Renal cortex interstitium (tissue), 11 donors: Measurements from ENCODE around the gene SDHB. TPM values are rescaled to one million over a fixed set of nuclear protein-coding genes. Genes with fewer than 3 reads are reported as not detected.

Experiments used
- DNase-seq, 11 donors: peaks; one replicate each; pipeline ENCODE4 v3.0.0-alpha.2; 2013; ENCODE audit warnings: low read depth in 9 of 11, low spot score in 4 of 11; ENCODE audit errors: extremely low read depth in 1 of 11
- polyA plus RNA-seq, 3 donors: library from polyadenylated mRNA; unstranded; fragments of 120-200 nt; gene quantifications; one replicate each; pipeline ENCODE4 v1.2.1, GENCODE V29; 2013; ENCODE audit not compliant: insufficient read length in 3 of 3

SDHB gene
- polyA plus RNA-seq, 3 donors: 128 to 170 (median 164) TPM

- DNase-seq: no peak
Measured at GRCh38 chr1:17027403-17027802, 26.4 kb downstream of the SDHB start.

DNA sequence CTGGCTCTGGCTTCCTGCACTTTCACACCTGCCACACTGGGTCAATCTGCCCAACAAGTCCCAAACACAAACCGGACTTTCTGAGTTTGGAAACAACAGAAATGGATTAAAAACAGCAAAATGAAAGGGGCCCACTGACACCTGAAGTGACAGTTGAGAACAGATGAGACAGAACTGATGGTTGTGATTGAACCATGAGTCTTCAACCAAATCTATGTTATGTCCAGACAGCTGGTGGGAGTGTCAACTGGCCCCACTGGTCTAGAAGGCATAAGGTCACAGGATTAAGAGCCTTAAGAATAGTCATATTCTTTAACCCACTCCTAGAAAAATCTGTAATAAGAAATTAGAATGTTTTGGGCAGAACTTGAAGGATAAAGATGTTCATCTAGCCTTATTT, 29.1 kb downstream of the SDHB start:
- no peak for DNase-seq

- no peak for DNase-seq
Measured at GRCh38 chr1:17023573-17023972, 30.3 kb downstream of the SDHB start.

- no peak for DNase-seq
Measured at GRCh38 chr1:17023102-17023501, 30.7 kb downstream of the SDHB start.

GRCh38 chr1:17021896-17022295, 31.9 kb downstream of the SDHB start:
- no peak for DNase-seq

GRCh38 chr1:17020502-17020901, 33.3 kb downstream of the SDHB start:
- DNase-seq: no peak

DNA sequence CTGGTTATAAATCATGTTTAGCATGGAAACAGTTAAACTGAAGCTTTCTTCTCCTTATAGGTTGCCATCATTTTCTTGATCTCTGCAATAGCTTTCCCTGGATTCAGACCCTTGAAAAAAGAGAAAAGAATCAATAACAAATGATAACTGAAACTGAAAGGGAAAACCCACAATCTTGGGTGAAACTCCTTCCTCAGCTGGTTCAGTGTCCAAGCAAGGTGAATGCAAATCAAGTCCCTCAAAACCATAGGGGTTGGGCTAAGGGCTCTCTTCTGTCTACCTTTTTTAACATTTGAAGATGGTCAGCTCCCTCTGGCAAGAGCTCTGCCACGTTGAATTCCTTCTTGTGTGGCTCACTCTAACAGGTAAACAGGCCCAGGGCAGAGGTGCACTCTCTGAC, 35.0 kb downstream of the SDHB start:
- DNase-seq: no peak

DNA sequence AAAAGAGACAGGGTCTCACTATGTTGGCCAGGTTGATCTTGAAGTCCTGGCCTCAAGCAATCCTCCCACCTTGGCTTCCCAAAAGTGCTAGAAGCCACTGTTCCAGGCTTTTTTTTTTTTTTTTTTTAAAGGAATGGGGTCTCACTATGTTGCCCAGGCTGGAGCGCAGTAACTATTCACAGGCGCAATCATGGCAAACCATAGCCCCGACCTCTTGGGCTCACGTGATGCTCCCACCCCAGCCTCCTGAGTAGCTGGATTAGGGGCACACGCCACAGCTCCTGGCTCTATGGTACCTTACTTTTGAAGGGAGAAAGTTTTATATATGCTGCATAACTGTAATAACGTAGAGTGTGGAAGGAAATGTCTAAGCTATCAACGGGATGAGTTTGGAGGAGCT, 36.4 kb downstream of the SDHB start:
- DNase-seq: no peak

GRCh38 chr1:17016317-17016661, 37.5 kb downstream of the SDHB start:
- DNase-seq: no peak

DNA sequence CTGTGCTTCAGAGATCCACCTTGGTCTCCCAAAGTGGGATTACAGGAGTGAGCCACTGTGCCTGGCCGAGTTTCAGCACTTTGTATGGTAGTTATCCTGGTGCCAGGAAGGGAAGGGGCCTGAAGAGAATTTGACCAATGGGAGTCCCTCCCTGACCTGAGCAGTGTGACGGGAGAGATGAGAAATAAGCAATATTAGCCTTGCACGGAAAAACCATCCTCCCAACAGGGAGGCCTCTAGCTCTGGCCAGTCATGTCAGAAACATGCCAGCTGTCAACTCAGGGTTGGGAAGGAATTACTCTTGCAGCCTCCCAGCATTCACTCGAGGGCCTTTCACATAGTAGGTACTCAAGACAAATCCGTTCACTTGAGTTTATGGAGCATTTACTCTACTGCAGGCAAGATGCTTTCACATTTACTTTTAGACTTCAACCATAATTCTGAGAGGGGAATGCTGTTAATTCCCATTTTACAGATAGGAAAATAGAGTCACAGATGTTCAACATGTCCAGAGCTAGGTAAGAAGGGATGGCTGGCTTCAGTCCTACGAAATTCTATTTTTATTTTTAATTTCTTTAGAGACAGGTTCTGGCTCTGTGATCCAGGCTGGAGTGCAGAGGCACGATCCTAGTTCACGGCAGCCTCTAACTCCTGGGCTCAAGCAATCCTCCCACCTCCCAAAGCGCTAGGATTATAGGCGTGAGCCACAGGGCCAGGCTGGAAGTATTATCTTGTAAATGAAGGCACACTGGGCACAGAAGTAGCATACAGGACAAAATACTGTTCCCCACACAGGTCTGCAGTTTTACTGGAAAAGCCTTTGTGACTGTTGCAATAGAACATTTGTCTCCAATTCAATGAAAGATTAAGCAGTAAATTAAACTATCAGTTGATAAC, 38.9 kb downstream of the SDHB start:
- DNase-seq: no peak

GRCh38 chr1:17013491-17014320, 40.1 kb downstream of the SDHB start:
- DNase-seq: no peak

GRCh38 chr1:17012775-17013490, 40.9 kb downstream of the SDHB start:
- DNase-seq: no peak

DNA sequence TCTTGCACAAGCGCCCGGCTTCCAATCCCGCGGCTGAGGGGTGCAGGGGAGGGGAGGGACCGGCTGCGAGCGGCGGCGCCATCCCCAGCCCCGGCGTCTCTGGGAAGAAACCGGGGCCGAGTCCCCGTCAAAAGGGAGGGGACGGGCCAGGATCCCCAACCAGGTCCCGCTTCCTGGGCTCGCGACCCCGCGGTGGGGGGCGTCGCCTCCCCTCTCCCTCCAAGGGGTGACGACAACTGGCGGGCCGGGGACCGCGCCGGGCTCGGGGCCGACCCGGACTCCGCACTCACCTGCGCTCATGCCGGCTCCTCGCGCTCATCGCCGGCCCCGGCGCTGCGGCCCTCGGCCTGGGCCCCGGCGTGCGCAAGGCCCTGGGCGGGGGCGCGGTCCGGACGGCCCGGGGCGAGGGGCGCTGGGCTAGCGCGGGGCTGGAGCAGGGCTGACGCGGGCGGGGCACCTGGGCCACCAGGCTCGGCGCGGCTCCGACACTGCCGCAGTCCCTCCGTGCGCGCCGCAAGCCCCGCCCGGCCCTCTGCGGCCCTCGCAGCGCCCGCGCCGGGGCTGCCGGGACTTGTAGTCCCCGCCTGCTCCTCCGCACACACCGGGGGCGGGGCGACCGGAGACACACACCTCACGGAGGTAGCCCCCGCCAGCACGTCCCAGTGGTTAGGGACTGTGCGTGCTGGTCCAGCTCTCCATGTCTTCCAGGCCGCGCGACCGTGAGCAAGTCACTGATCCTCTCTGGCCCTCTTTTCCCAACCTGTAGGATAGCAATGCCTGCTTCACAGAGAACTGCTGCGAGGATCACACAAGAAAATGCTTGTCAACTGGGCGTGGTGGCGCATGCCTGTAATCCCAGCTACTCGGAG, 42.2 kb downstream of the SDHB start, which contains the start of gene ATP13A2:
Gene ATP13A2 (minus strand): TSS at position 490 of the 869 bp plus-strand sequence. CDS start 190 bp downstream, at position 300.
- peak; percentile 31 to 75 (median 62) for DNase-seq

GRCh38 chr1:17011092-17011438, 42.8 kb downstream of the SDHB start:
- no peak for DNase-seq

GRCh38 chr1:17009706-17010105, 44.1 kb downstream of the SDHB start:
- no peak for DNase-seq

DNA sequence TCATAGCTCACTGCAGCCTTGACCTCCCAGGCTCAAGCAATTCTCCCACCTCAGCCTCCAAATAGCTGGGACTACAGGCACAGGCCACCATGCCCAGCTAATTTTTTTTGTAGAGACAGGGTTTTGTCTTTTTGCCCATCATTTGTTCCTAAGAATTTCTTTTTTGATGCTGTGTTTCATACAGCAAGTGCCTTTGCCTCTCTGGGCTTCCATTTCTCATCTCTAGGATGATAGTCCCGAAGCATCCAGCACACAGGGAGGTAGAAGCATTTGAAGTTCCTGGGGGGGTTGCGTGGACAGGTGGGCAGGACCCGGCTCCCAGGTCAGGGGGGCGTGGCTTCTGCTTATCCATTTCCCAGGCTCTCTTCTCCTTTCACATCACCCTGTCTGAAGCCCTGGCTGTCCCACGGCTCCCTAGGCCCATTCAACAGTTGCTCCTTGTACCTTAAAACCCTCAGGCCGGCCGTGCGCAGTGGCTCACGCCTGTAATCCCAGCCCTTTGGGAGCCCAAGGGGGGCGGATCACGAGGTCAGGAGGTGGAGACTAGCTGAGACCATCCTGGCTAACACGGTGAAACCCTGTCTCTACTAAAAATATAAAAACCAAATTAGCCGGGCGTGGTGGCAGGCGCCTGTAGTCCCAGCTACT, 45.5 kb downstream of the SDHB start:
- DNase-seq: no peak

DNA sequence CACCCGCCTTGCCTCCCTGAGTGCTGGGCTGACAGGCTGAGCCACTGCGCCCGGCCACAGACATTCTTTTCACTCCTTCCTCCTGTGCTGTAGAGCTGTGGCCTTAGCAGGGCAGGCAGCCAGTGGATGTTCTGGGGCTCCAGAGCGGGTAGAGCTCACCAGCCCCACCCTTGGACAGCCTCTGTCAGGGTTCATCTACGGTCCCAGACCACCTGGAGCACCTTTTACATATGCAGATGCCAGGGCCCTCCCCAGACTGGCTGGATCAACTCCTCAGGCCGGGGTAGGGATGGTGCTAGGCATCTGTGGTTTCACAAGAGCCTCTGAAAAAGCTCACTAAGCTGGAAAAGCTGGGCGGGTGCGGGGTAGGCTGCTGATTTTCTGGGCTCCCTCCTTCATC, 46.7 kb downstream of the SDHB start:
- no peak for DNase-seq

- DNase-seq: no peak
Measured at GRCh38 chr1:17005365-17005740, 48.5 kb downstream of the SDHB start.
